KMS-11 (cell line): Measurements from ENCODE around the gene SLX9.

Experiments
- H2AFZ ChIP-seq: fragments of 200-600 bp; sonication (generic); 2 replicates; pipeline ENCODE4 v1.6.1; 2016; ENCODE audit warnings: antibody characterized with exemption, mixed run types, low read depth
- H3K27ac ChIP-seq: fragments of 200-600 bp; sonication (generic); 2 replicates; pipeline ENCODE4 v1.6.1; 2016; ENCODE audit warnings: mild to moderate bottlenecking, mixed run types
- H3K27me3 ChIP-seq: fragments of 200-600 bp; sonication (generic); 2 replicates; pipeline ENCODE4 v1.6.1; 2017; ENCODE audit warnings: mild to moderate bottlenecking, low read depth, mixed run types, moderate library complexity; ENCODE audit not compliant: insufficient read depth
- H3K36me3 ChIP-seq: fragments of 200-600 bp; sonication (generic); 2 replicates; pipeline ENCODE4 v1.6.1; 2017; ENCODE audit warnings: mild to moderate bottlenecking, mixed run types; ENCODE audit not compliant: insufficient read depth
- H3K4me1 ChIP-seq: fragments of 200-600 bp; sonication (generic); 2 replicates; pipeline ENCODE4 v1.6.1; 2016; ENCODE audit warnings: mild to moderate bottlenecking, low read depth, mixed run types; ENCODE audit not compliant: poor library complexity, severe bottlenecking
- H3K4me2 ChIP-seq: fragments of 200-600 bp; sonication (generic); 2 replicates; pipeline ENCODE4 v1.7.0; 2016; ENCODE audit warnings: mild to moderate bottlenecking, mixed run types
- H3K4me3 ChIP-seq: fragments of 200-600 bp; sonication (generic); IDR thresholded peaks from 2 replicates; pipeline ENCODE4 v1.6.1; 2017; ENCODE audit warnings: low read depth, low read length, mixed read lengths; ENCODE audit not compliant: insufficient read depth
- H3K79me2 ChIP-seq: fragments of 200-600 bp; sonication (generic); 2 replicates; pipeline ENCODE4 v1.6.1; 2016; ENCODE audit warnings: low read depth, mixed run types; ENCODE audit not compliant: insufficient read depth
- H3K9ac ChIP-seq: fragments of 200-600 bp; sonication (generic); 2 replicates; pipeline ENCODE4 v1.6.1; 2016; ENCODE audit warnings: mild to moderate bottlenecking, mixed run types
- H4K20me1 ChIP-seq: fragments of 200-600 bp; sonication (generic); 2 replicates; pipeline ENCODE4 v1.6.1; 2016; ENCODE audit warnings: mild to moderate bottlenecking, mixed run types; ENCODE audit not compliant: insufficient read depth
- TF ChIP-seq, protein P1 (sequence below): fragments of 200-600 bp; sonication (generic); conservative IDR thresholded peaks from 2 replicates; pipeline ENCODE4 v1.6.1; 2017; ENCODE audit warnings: low read depth, mild to moderate bottlenecking, antibody characterized with exemption, low read length, moderate library complexity, mixed read lengths

SLX9 gene

GRCh38 chr21:44929242-44929798 is 10.5 kb upstream of the SLX9 start:
- TF ChIP-seq, protein P1, sequence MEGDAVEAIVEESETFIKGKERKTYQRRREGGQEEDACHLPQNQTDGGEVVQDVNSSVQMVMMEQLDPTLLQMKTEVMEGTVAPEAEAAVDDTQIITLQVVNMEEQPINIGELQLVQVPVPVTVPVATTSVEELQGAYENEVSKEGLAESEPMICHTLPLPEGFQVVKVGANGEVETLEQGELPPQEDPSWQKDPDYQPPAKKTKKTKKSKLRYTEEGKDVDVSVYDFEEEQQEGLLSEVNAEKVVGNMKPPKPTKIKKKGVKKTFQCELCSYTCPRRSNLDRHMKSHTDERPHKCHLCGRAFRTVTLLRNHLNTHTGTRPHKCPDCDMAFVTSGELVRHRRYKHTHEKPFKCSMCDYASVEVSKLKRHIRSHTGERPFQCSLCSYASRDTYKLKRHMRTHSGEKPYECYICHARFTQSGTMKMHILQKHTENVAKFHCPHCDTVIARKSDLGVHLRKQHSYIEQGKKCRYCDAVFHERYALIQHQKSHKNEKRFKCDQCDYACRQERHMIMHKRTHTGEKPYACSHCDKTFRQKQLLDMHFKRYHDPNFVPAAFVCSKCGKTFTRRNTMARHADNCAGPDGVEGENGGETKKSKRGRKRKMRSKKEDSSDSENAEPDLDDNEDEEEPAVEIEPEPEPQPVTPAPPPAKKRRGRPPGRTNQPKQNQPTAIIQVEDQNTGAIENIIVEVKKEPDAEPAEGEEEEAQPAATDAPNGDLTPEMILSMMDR: no peak
- H3K27ac ChIP-seq: no peak overlapping the region
- no peaks in the 10 kb centered on the region for H3K36me3 ChIP-seq
- no peaks in the 10 kb centered on the region for H3K4me1 ChIP-seq
- no peak overlapping the region for H3K4me2 ChIP-seq
- no peaks in the 10 kb centered on the region for H4K20me1 ChIP-seq
- H3K27me3 ChIP-seq: peaks cover 83% of the 10 kb centered on the region
- H2AFZ ChIP-seq: no peak overlapping the region
- no peak overlapping the region for H3K9ac ChIP-seq
- H3K4me3 ChIP-seq: no peak overlapping the region
- no peaks in the 10 kb centered on the region for H3K79me2 ChIP-seq

DNA sequence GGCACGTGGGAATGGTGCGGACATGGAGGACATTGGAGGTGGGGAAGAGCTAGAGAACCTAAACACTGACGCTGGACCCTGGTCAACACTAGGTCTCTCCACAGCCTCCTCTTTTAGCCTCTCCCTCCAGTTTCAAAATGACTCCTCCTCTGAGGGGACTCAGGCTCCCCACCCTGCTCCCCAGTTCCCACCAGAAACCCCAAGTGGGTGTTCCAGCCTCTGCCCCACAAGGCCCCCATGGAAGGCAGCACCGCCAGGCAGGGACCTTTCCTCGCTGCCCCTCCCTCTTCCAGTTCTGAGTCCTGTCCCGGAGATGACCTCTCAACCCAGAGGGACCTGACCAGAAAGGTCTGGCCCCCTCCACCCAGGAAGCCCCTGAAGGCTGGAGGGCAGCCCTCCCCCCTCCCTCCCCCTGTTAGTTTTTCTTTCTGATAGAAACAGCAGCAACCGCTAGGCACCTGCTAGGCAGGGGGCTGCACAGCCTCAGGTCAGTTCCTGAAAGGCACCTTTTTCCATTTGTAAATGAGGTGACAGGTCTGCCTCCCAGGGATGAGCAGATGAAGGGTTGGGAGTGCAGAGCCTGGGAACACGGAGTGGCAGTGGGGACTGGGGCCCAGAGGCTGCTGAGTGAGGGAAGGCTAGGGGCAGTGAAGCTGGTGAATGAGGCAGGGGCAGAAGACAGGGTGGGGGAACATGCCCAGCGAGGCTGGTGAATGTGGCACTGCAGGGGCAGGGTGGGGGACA is 9.9 kb upstream of the SLX9 start:
- Histone ChIP-seq H2AFZ (no peak overlapping the region), H3K4me1 (no peaks in the 10 kb centered on the region), H3K36me3 (no peaks in the 10 kb centered on the region), H3K4me2 (no peak overlapping the region), H3K4me3 (no peak overlapping the region), H3K27me3 (peaks cover 82% of the 10 kb centered on the region), H3K79me2 (no peaks in the 10 kb centered on the region), H4K20me1 (no peaks in the 10 kb centered on the region), H3K9ac (no peak overlapping the region), H3K27ac (no peak overlapping the region)
- TF ChIP-seq, protein P1: no peak

GRCh38 chr21:44930543-44930981 is 9.3 kb upstream of the SLX9 start:
- H3K36me3 ChIP-seq: no peaks in the 10 kb centered on the region
- H3K9ac ChIP-seq: no peak overlapping the region
- peaks cover 80% of the 10 kb centered on the region for H3K27me3 ChIP-seq
- H3K4me1 ChIP-seq: no peaks in the 10 kb centered on the region
- H3K4me3 ChIP-seq: no peak overlapping the region
- H3K4me2 ChIP-seq: no peak overlapping the region
- no peak overlapping the region for H2AFZ ChIP-seq
- H3K27ac ChIP-seq: no peak overlapping the region
- H3K79me2 ChIP-seq: no peaks in the 10 kb centered on the region
- TF ChIP-seq, protein P1: no peak
- H4K20me1 ChIP-seq: no peaks in the 10 kb centered on the region

- Histone ChIP-seq H3K4me1 (no peaks in the 10 kb centered on the region), H2AFZ (no peak overlapping the region), H3K9ac (no peak overlapping the region), H3K36me3 (no peaks in the 10 kb centered on the region), H3K27me3 (peaks cover 75% of the 10 kb centered on the region), H3K4me3 (no peak overlapping the region), H3K27ac (no peak overlapping the region), H3K79me2 (no peaks in the 10 kb centered on the region), H4K20me1 (no peaks in the 10 kb centered on the region), H3K4me2 (no peak overlapping the region)
- TF ChIP-seq, protein P1: no peak
These were observed 8.7 kb upstream of the SLX9 start for GRCh38 chr21:44931137-44931500.
